Vagina (tissue), 2 donors: ENCODE data around the gene ZNF672. TPM values are rescaled to one million over a fixed set of nuclear protein-coding genes. Genes with fewer than 3 reads are reported as not detected.

Experiments used
- DNase-seq, 2 donors: peaks; one replicate each; pipeline ENCODE4 v3.0.0-alpha.2; 2017; ENCODE audit errors: extremely low spot score in 2 of 2
- H3K27ac ChIP-seq: fragments of 200-600 bp; sonication (generic); one replicate; pipeline ENCODE4 v1.5.1; 2019
- H3K27me3 ChIP-seq: fragments of 200-600 bp; sonication (generic); one replicate; pipeline ENCODE4 v1.5.1; 2019
- H3K36me3 ChIP-seq, 2 donors: fragments of 200-600 bp; sonication (generic); one replicate each; pipeline ENCODE4 v1.5.1; 2017 to 2019
- H3K4me1 ChIP-seq: fragments of 200-600 bp; sonication (generic); one replicate; pipeline ENCODE4 v1.5.1; 2019
- H3K4me3 ChIP-seq, 2 donors: fragments of 200-600 bp; sonication (generic); 1 replicate in 1 of 2; 2 replicates in 1 of 2; pipeline ENCODE4 v1.5.1; 2016 to 2019
- H3K9me3 ChIP-seq: fragments of 200-600 bp; sonication (generic); one replicate; pipeline ENCODE4 v1.5.1; 2019
- CTCF ChIP-seq, 3 experiments: fragments of 450-650 bp in 2 of 3; fragments of 200-600 bp in 1 of 3; sonication (generic) in 1 of 3; IDR thresholded peaks; one replicate each; pipeline ENCODE4 v1.5.1; 2017 to 2019; ENCODE audit warnings: antibody characterized with exemption in 3 of 3, mild to moderate bottlenecking in 2 of 3, moderate library complexity in 2 of 3
- POLR2A ChIP-seq, 2 donors: fragments of 450-650 bp; IDR thresholded peaks; one replicate each; pipeline ENCODE4 v1.6.1; 2017; ENCODE audit warnings: antibody characterized with exemption in 2 of 2, mild to moderate bottlenecking in 2 of 2, moderate library complexity in 2 of 2
- POLR2AphosphoS5 ChIP-seq, 2 donors: sonication (generic); formaldehyde crosslinking; IDR thresholded peaks; one replicate each; pipeline ENCODE4 v1.9.0; 2017; ENCODE audit warnings: antibody characterized with exemption in 2 of 2, mild to moderate bottlenecking in 2 of 2, low read depth in 1 of 2; ENCODE audit not compliant: insufficient read depth in 1 of 2
- intact Hi-C: fragments of 100-400 bp; cut with DNase I; formaldehyde crosslinking; loops from one replicate; pipeline ENCODE4 v1.15.1; 2023
- total RNA-seq: library from RNA; depleted of rRNA; stranded (reverse); fragments of >200 nt; gene quantifications from one replicate; pipeline ENCODE4 v1.2.3, GENCODE V29; 2016

ZNF672 gene
- total RNA-seq, 1 donor from 2014 or later, result 44.9 TPM

GRCh38 chr1:248834343-248834940, 3.6 kb upstream of the ZNF672 start:
- no peak overlapping the region for H3K27ac ChIP-seq
- peaks cover 12% of the 10 kb centered on the region for H3K4me1 ChIP-seq
- no peak overlapping the region for H3K4me3 ChIP-seq
- no peak for DNase-seq
- no peaks in the 10 kb centered on the region for H3K27me3 ChIP-seq
- intact Hi-C loops, result no loop called here
- no peaks in the 10 kb centered on the region for H3K9me3 ChIP-seq
- no peaks in the 10 kb centered on the region for H3K36me3 ChIP-seq
- TF ChIP-seq POLR2AphosphoS5 (IDR thresholded peaks at IDR 0.05; ENCODE audit: insufficient read depth in 1 of 2, low read depth in 1 of 2), result peak in 1 of 2 donors; percentile 14
- no peak for TF ChIP-seq POLR2A (IDR thresholded peaks at IDR 0.05)

DNA sequence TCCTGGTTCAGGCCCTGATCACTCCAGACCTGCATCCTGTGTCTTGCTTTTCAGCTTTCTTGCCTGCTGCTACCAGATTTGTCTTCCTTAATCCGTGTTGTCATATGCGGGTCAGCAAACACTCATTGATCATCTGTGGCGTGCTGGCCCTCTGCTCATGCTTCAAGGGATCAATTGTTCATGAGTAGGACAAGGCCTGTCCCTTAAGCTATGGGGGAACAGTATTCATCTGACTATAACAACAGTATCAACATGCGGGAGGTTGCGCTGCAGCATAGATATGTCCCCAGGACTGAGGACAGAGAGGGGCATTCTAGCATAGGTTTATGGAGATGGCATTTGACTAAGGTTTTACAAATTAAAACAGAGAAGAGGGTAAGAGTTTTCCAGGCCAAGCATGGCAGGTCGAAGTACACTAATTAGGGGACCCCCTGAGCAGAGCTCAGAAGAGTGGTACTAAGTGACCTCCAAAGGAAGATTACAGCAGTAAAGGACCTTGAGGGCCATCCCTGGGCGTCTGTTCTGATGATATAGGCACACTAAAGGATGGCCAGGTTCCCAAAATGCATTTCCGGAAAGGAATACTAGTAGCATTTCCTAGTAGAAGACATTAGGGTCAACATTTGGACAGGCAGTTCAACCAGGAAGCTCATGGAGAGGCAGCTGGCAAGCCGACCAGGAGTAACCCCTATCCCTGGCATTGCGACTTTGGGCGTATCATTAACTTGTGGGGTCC, 811 bp upstream of the ZNF672 start:
- peaks cover 35% of the 10 kb centered on the region for H3K4me1 ChIP-seq
- no peaks in the 10 kb centered on the region for H3K9me3 ChIP-seq
- no peak for DNase-seq
- H3K36me3 ChIP-seq, result no peaks in the 10 kb centered on the region
- peak overlapping the region; percentile 99 for H3K27ac ChIP-seq
- TF ChIP-seq POLR2A (IDR thresholded peaks at IDR 0.05) (no peak), CTCF (IDR thresholded peaks at IDR 0.05) (no peak), POLR2AphosphoS5 (IDR thresholded peaks at IDR 0.05; ENCODE audit: insufficient read depth in 1 of 2, low read depth in 1 of 2) (no peak)
- no peaks in the 10 kb centered on the region for H3K27me3 ChIP-seq
- intact Hi-C loops, result no loop called here
- H3K4me3 ChIP-seq, result peak overlapping the region; percentile 87 to 88

DNA sequence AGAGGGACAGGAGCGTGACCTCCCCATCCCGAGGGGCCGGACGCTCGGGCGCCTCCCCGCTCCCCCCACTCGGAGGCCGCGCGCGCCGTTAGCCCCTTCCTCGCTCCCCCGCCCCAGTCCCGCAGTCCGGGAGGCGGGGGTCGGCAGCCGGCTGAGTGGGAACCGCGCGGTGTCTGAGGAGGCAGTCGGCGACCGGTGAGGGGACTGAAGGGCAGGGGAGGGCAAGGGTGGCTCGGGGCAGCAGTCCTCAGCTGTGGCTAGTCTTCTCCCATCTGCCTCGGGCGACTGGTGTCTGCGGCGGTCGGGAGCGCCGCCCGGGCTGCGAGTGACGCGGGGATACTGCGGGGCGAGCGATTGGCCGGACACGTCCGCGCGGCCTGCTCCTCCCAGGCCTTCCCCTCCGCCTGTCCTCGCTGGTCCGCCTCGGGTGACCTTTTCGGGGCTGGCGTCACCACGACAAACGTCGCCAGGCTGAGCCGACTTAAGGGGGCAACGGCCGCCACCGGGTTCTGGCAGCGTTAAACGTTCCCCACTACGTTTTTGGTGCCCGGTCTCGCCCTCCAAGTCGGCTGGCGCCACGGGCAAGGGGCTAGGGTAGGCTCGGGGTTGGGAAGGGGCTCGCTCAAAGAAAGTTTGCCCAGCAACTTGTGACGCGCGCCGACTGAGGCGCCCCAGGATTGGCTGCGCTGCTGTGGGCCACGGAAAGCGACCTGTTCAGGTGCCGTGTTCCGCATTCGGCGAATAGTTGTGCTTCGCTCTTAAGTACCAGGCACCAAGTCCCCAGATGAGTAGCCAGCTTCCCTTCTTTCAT, 538 bp downstream of the ZNF672 start:
- peak overlapping the region; percentile 99 for H3K27ac ChIP-seq
- H3K27me3 ChIP-seq, result no peaks in the 10 kb centered on the region
- intact Hi-C loops, result no loop called here
- no peaks in the 10 kb centered on the region for H3K36me3 ChIP-seq
- DNase-seq, result no peak
- TF ChIP-seq CTCF (IDR thresholded peaks at IDR 0.05), result no peak
- TF ChIP-seq POLR2AphosphoS5 (IDR thresholded peaks at IDR 0.05; ENCODE audit: insufficient read depth in 1 of 2, low read depth in 1 of 2), result peak; percentile 7 to 97
- TF ChIP-seq POLR2A (IDR thresholded peaks at IDR 0.05), result peak in 1 of 2 donors; percentile 16
- H3K9me3 ChIP-seq, result no peaks in the 10 kb centered on the region
- H3K4me3 ChIP-seq, result peak overlapping the region; percentile 87 to 88
- peaks cover 47% of the 10 kb centered on the region for H3K4me1 ChIP-seq

DNA sequence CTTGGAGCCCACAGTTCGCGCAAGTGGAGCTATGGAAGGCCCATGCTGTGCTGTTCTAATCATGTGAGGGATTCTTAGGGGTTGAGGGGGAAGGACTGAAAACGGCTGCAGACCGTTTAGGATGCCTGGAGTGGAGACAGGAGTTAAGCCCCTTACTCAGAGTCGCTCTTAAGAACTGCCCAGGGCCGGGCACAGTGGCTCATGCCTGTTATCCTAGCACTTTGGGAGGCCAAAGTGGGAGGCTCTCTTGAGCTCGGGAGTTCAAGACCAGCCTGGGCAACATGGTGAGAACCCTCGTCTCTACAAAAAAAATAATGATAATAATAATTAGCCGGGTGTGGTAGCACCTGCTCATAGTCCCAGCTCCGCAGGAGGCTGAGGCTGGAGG, 1.1 kb downstream of the ZNF672 start:
- no peaks in the 10 kb centered on the region for H3K9me3 ChIP-seq
- H3K36me3 ChIP-seq, result no peaks in the 10 kb centered on the region
- H3K27ac ChIP-seq, result peak overlapping the region; percentile 99
- peak overlapping the region; percentile 87 to 88 for H3K4me3 ChIP-seq
- intact Hi-C loops, result no loop called here
- H3K27me3 ChIP-seq, result no peaks in the 10 kb centered on the region
- no peak for DNase-seq
- TF ChIP-seq CTCF (IDR thresholded peaks at IDR 0.05) (no peak), POLR2A (IDR thresholded peaks at IDR 0.05) (no peak), POLR2AphosphoS5 (IDR thresholded peaks at IDR 0.05; ENCODE audit: insufficient read depth in 1 of 2, low read depth in 1 of 2) (no peak)
- H3K4me1 ChIP-seq, result peaks cover 47% of the 10 kb centered on the region

- H3K4me3 ChIP-seq, result no peak overlapping the region
- peaks cover 0 to 16% of the 10 kb centered on the region in 2 donors for H3K36me3 ChIP-seq
- TF ChIP-seq CTCF (IDR thresholded peaks at IDR 0.05), result no peak
- TF ChIP-seq POLR2A (IDR thresholded peaks at IDR 0.05), result no peak
- TF ChIP-seq POLR2AphosphoS5 (IDR thresholded peaks at IDR 0.05; ENCODE audit: insufficient read depth in 1 of 2, low read depth in 1 of 2), result no peak
- DNase-seq, result no peak
- no peak overlapping the region for H3K27ac ChIP-seq
- intact Hi-C loops, result no loop called here
- H3K4me1 ChIP-seq, result peaks cover 47% of the 10 kb centered on the region
- H3K27me3 ChIP-seq, result no peaks in the 10 kb centered on the region
- H3K9me3 ChIP-seq, result no peaks in the 10 kb centered on the region
Observed at GRCh38 chr1:248840946-248841345, 2.9 kb downstream of the ZNF672 start.
